Spleen (tissue), 7 donors: ENCODE measurements around the gene DLG2.
"Not testable (repeated sequence)": the region's sequence is repeated elsewhere in the genome, so short reads cannot be mapped to it uniquely, and the experiment has no call there.

ENCODE experiments used
- CTCF ChIP-seq, 11 experiments: fragments of 200-600 bp in 7 of 11; fragments of 450-650 bp in 4 of 11; sonication (generic) in 4 of 11; IDR thresholded peaks in 8 of 11; conservative IDR thresholded peaks in 3 of 11; 1 replicate in 7 of 11; 2 replicates in 4 of 11; pipeline versions ENCODE4 v1.4.0 to v1.8.0; 2016 to 2021; ENCODE audit warnings: antibody characterized with exemption in 11 of 11, inconsistent platforms in 4 of 11, mild to moderate bottlenecking in 1 of 11
- POLR2A ChIP-seq, 3 donors: fragments of 450-650 bp; IDR thresholded peaks; one replicate each; pipeline ENCODE4 v1.5.1; 2017; ENCODE audit warnings: antibody characterized with exemption in 3 of 3, mild to moderate bottlenecking in 1 of 3
- POLR2AphosphoS5 ChIP-seq, 3 donors: sonication (generic); formaldehyde crosslinking; IDR thresholded peaks; one replicate each; pipeline ENCODE4 v1.5.1; 2017; ENCODE audit warnings: antibody characterized with exemption in 3 of 3
- donor health status: DM: no; HTN: no; CAD: no; lungs with moderate emphysema.
- donor health status: DM: no; HTN: no; CAD: no.
- donor health status: DM: no; HTN: no; CAD: no.

- not testable (repeated sequence) for TF ChIP-seq CTCF (IDR thresholded peaks at IDR 0.05 in 8 of 11, conservative IDR thresholded peaks at IDR 0.05 in 3 of 11); POLR2A (IDR thresholded peaks at IDR 0.05); POLR2AphosphoS5 (IDR thresholded peaks at IDR 0.05)
These were observed 356.8 kb downstream of the DLG2 start for GRCh38 chr11:85270315-85270714.
